HCT116 (cell line): ENCODE data around the gene ITPK1. TPM values are rescaled to one million over a fixed set of nuclear protein-coding genes. Genes with fewer than 3 reads are reported as not detected.

Experiments used
- ATAC-seq: fragments of 200-7000 bp; cut with Tn5 transposase; 2 replicates; pipeline ENCODE4 v1.9.1; 2020; ENCODE audit warnings: mild to moderate bottlenecking, moderate library complexity
- BruUV-seq: library from RNA; stranded (reverse); fragments of 400-500 nt; replicated peaks from 2 replicates; lab custom pipeline; 2021; lab: Mats Ljungman, UMichigan
- CTCF ChIA-PET: fragments of 300-600 bp; sonication (Branson Sonifier 250); formaldehyde crosslinking; loops from one replicate; lab custom pipeline; 2021; ENCODE audit warnings: antibody characterized with exemption; lab: Charles Lee
- POLR2A ChIA-PET: fragments of 300-600, 350-600 bp; sonication (Branson Sonifier 250); formaldehyde crosslinking; loops from one replicate; lab custom pipeline; 2021; ENCODE audit warnings: antibody characterized with exemption; lab: Charles Lee
- RAD21 ChIA-PET, 2 experiments: fragments of 300-600 bp; sonication (Branson Sonifier 250); formaldehyde crosslinking; loops; one replicate each; lab custom pipeline; 2023; ENCODE audit warnings: low total read pairs in 2 of 2; ENCODE audit not compliant: uncharacterized antibody in 2 of 2, unreplicated experiment in 2 of 2, low non-redundant PET in 1 of 2; lab: Charles Lee
- DNase-seq: peaks from one replicate; pipeline ENCODE4 v3.0.0-alpha.2; 2010; ENCODE audit warnings: low read depth, low spot score
- H2AFZ ChIP-seq: fragments of 200-600 bp; shearing (Covaris generic), sonication (generic); 2 replicates; pipeline ENCODE4 v1.6.1; 2017; ENCODE audit warnings: low read depth, mixed run types, mixed read lengths, antibody characterized with exemption, low read length; ENCODE audit not compliant: poor library complexity, severe bottlenecking
- H3K27ac ChIP-seq: 2 replicates; pipeline ENCODE4 v1.5.1; 2012; ENCODE audit warnings: low read depth, low read length
- H3K27me3 ChIP-seq: fragments of 200-600 bp; sonication (generic); 2 replicates; pipeline ENCODE4 v1.6.1; 2016; ENCODE audit warnings: mixed run types, low read length, mixed read lengths; ENCODE audit not compliant: insufficient read depth
- H3K36me3 ChIP-seq, 2 experiments: fragments of 200-500 bp in 1 of 2; fragments of 200-600 bp in 1 of 2; sonication (Bioruptor generic) in 1 of 2; sonication (generic) in 1 of 2; 2 replicates each; pipeline versions ENCODE4 v1.5.1 to v1.6.1; 2014 to 2016; ENCODE audit warnings: low read length in 2 of 2, inconsistent platforms in 1 of 2, mixed read lengths in 1 of 2, mixed run types in 1 of 2; ENCODE audit not compliant: insufficient read depth in 2 of 2, control insufficient read depth in 1 of 2
- H3K4me1 ChIP-seq, 2 experiments: fragments of 200-600 bp in 1 of 2; sonication (generic) in 1 of 2; 2 replicates each; pipeline versions ENCODE4 v1.5.1 to v1.6.1; 2012 to 2017; ENCODE audit warnings: low read length in 2 of 2, inconsistent platforms in 1 of 2, mild to moderate bottlenecking in 1 of 2, mixed read lengths in 1 of 2, mixed run types in 1 of 2, moderate library complexity in 1 of 2; ENCODE audit not compliant: insufficient read depth in 2 of 2, control insufficient read depth in 1 of 2
- H3K4me2 ChIP-seq: fragments of 200-600 bp; sonication (generic); 2 replicates; pipeline ENCODE4 v1.6.1; 2017; ENCODE audit warnings: mixed run types, low read length, mixed read lengths
- H3K4me3 ChIP-seq, 2 experiments: fragments of 200-600 bp in 1 of 2; sonication (generic) in 1 of 2; replicated peaks in 1 of 2; 2 replicates each; pipeline ENCODE4 v1.5.1; 2011 to 2016; ENCODE audit warnings: low read length in 2 of 2, control low read depth in 1 of 2, low read depth in 1 of 2, mild to moderate bottlenecking in 1 of 2, mixed read lengths in 1 of 2, mixed run types in 1 of 2
- H3K79me2 ChIP-seq: fragments of 200-600 bp; sonication (generic); 2 replicates; pipeline ENCODE4 v1.6.1; 2017; ENCODE audit warnings: mild to moderate bottlenecking, mixed run types, low read length, moderate library complexity, mixed read lengths; ENCODE audit not compliant: insufficient read depth
- H3K9ac ChIP-seq: fragments of 200-600 bp; sonication (generic); 2 replicates; pipeline ENCODE4 v1.6.1; 2016; ENCODE audit warnings: low read length, mixed read lengths
- H3K9me2 ChIP-seq: fragments of 200-600 bp; sonication (generic), shearing (Covaris generic); 2 replicates; pipeline ENCODE4 v1.6.1; 2017; ENCODE audit warnings: mixed run types, mild to moderate bottlenecking, moderate library complexity; ENCODE audit not compliant: insufficient read depth
- H3K9me3 ChIP-seq, 2 experiments: fragments of 200-500 bp in 1 of 2; fragments of 200-600 bp in 1 of 2; sonication (Bioruptor generic) in 1 of 2; sonication (generic) in 1 of 2; 2 replicates each; pipeline ENCODE4 v1.6.1; 2014 to 2017; ENCODE audit warnings: low read length in 2 of 2, mixed read lengths in 2 of 2, inconsistent platforms in 1 of 2, low read depth in 1 of 2, mild to moderate bottlenecking in 1 of 2, mixed run types in 1 of 2, moderate library complexity in 1 of 2; ENCODE audit not compliant: control insufficient read depth in 1 of 2, insufficient read depth in 1 of 2
- H4K20me1 ChIP-seq: fragments of 200-600 bp; sonication (generic), shearing (Covaris generic); 2 replicates; pipeline ENCODE4 v1.6.1; 2017; ENCODE audit warnings: mixed run types, mild to moderate bottlenecking, moderate library complexity; ENCODE audit not compliant: insufficient read depth
- CEBPB ChIP-seq: IDR thresholded peaks from 2 replicates; pipeline ENCODE4 v1.6.1; 2012; ENCODE audit warnings: low read depth
- EGR1 ChIP-seq: IDR thresholded peaks from 2 replicates; pipeline ENCODE4 v1.6.1; 2012; ENCODE audit warnings: low read depth
- EZH2 ChIP-seq: fragments of 200-600 bp; sonication (generic); IDR thresholded peaks from 2 replicates; pipeline ENCODE4 v1.6.1; 2017; ENCODE audit warnings: antibody characterized with exemption, mixed run types
- EZH2phosphoT487 ChIP-seq: fragments of 200-600 bp; IDR thresholded peaks from 2 replicates; pipeline ENCODE4 v1.6.1; 2018; ENCODE audit warnings: antibody characterized with exemption, borderline replicate concordance
- MAX ChIP-seq: IDR thresholded peaks from 2 replicates; pipeline ENCODE4 v1.6.1; 2012
- POLR2AphosphoS5 ChIP-seq: IDR thresholded peaks from 2 replicates; pipeline ENCODE4 v1.6.1; 2011; ENCODE audit warnings: mild to moderate bottlenecking, low read depth, low read length, moderate library complexity
- SIN3A ChIP-seq: IDR thresholded peaks from 2 replicates; pipeline ENCODE4 v1.6.1; 2012; ENCODE audit warnings: low read depth
- TCF7L2 ChIP-seq: IDR thresholded peaks from 2 replicates; pipeline ENCODE4 v1.7.0; 2011; ENCODE audit warnings: borderline replicate concordance, inconsistent platforms; ENCODE audit not compliant: insufficient read depth, insufficient read length; ENCODE audit errors: extremely low read depth
- YY1 ChIP-seq: IDR thresholded peaks from 2 replicates; pipeline ENCODE4 v1.6.1; 2011; ENCODE audit warnings: low read length, low read depth, moderate library complexity, mild to moderate bottlenecking; ENCODE audit not compliant: insufficient replicate concordance; ENCODE audit errors: extremely low read depth
- ZFX ChIP-seq: fragments of 450-650 bp; IDR thresholded peaks from 2 replicates; pipeline ENCODE4 v1.6.1; 2017
- intact Hi-C: fragments of 100-400 bp; cut with micrococcal nuclease; formaldehyde crosslinking; loops from 2 replicates; pipeline ENCODE4 v1.10.0; 2022
- total RNA-seq: library from RNA; stranded (reverse); gene quantifications from one replicate; pipeline ENCODE4 v1.2.1, GENCODE V29; 2021; ENCODE audit not compliant: unreplicated experiment
- TF ChIP-seq, protein P1 (sequence below): IDR thresholded peaks from 2 replicates; pipeline ENCODE4 v1.6.1; 2011; ENCODE audit warnings: mild to moderate bottlenecking, low read length, moderate library complexity; ENCODE audit not compliant: insufficient replicate concordance; ENCODE audit errors: extremely low read depth
- TF ChIP-seq, protein P2 (sequence below): IDR thresholded peaks from 2 replicates; pipeline ENCODE4 v1.6.1; 2012; ENCODE audit warnings: low read depth

ITPK1 gene
- total RNA-seq, 1 experiment from 2014 or later = 70.2 TPM

- no peak overlapping the region for H3K9ac ChIP-seq
- no peak overlapping the region for H3K27ac ChIP-seq
- intact Hi-C loops = no loop called here
- no peak overlapping the region for H2AFZ ChIP-seq
- BruUV-seq = no TSS peak
- H3K9me2 ChIP-seq = no peaks in the 10 kb centered on the region
- no peaks in the 10 kb centered on the region for H3K4me1 ChIP-seq
- no peaks in the 10 kb centered on the region for H3K36me3 ChIP-seq
- no peak for DNase-seq
- no peak overlapping the region for H3K4me3 ChIP-seq
- CTCF ChIA-PET = interaction anchor here (1.8 kb wide), 1 partner anchor 33 kb away, joined by 7 read pairs; no protein-coding TSS in a partner anchor
- H3K4me2 ChIP-seq = no peak overlapping the region
- H3K9me3 ChIP-seq = no peaks in the 10 kb centered on the region
- TF ChIP-seq, protein P1, sequence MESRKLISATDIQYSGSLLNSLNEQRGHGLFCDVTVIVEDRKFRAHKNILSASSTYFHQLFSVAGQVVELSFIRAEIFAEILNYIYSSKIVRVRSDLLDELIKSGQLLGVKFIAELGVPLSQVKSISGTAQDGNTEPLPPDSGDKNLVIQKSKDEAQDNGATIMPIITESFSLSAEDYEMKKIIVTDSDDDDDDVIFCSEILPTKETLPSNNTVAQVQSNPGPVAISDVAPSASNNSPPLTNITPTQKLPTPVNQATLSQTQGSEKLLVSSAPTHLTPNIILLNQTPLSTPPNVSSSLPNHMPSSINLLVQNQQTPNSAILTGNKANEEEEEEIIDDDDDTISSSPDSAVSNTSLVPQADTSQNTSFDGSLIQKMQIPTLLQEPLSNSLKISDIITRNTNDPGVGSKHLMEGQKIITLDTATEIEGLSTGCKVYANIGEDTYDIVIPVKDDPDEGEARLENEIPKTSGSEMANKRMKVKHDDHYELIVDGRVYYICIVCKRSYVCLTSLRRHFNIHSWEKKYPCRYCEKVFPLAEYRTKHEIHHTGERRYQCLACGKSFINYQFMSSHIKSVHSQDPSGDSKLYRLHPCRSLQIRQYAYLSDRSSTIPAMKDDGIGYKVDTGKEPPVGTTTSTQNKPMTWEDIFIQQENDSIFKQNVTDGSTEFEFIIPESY = no peak
- TF ChIP-seq EGR1 (no peak), EZH2phosphoT487 (no peak), MAX (no peak), ZFX (no peak), YY1 (no peak), SIN3A (no peak), POLR2AphosphoS5 (no peak), CEBPB (no peak), EZH2 (no peak), TCF7L2 (no peak)
- TF ChIP-seq, protein P2, sequence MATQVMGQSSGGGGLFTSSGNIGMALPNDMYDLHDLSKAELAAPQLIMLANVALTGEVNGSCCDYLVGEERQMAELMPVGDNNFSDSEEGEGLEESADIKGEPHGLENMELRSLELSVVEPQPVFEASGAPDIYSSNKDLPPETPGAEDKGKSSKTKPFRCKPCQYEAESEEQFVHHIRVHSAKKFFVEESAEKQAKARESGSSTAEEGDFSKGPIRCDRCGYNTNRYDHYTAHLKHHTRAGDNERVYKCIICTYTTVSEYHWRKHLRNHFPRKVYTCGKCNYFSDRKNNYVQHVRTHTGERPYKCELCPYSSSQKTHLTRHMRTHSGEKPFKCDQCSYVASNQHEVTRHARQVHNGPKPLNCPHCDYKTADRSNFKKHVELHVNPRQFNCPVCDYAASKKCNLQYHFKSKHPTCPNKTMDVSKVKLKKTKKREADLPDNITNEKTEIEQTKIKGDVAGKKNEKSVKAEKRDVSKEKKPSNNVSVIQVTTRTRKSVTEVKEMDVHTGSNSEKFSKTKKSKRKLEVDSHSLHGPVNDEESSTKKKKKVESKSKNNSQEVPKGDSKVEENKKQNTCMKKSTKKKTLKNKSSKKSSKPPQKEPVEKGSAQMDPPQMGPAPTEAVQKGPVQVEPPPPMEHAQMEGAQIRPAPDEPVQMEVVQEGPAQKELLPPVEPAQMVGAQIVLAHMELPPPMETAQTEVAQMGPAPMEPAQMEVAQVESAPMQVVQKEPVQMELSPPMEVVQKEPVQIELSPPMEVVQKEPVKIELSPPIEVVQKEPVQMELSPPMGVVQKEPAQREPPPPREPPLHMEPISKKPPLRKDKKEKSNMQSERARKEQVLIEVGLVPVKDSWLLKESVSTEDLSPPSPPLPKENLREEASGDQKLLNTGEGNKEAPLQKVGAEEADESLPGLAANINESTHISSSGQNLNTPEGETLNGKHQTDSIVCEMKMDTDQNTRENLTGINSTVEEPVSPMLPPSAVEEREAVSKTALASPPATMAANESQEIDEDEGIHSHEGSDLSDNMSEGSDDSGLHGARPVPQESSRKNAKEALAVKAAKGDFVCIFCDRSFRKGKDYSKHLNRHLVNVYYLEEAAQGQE = no peak
- H4K20me1 ChIP-seq = no peaks in the 10 kb centered on the region
- no peak for ATAC-seq
- POLR2A ChIA-PET = no interaction called here
- RAD21 ChIA-PET = no interaction called here
- no peaks in the 10 kb centered on the region for H3K27me3 ChIP-seq
- no peaks in the 10 kb centered on the region for H3K79me2 ChIP-seq
These were observed 30.4 kb upstream of the ITPK1 start for GRCh38 chr14:93146119-93146518.
